GM19468 (cell line): ENCODE measurements around the gene PCMTD2.
"Not testable (repeated sequence)": the region's sequence is repeated elsewhere in the genome, so short reads cannot be mapped to it uniquely, and the experiment has no call there.

Source experiments
- ATAC-seq: cut with Tn5 transposase; IDR thresholded peaks from one replicate; pipeline ENCODE4 v1.9.1; 2021; ENCODE audit warnings: mild to moderate bottlenecking, moderate library complexity, moderate number of reproducible peaks; ENCODE audit not compliant: unreplicated experiment; ENCODE audit errors: extremely low read depth

Gene PCMTD2

GRCh38 chr20:64223526-64224067 lies 32.0 kb upstream of the PCMTD2 start:
- no peak for ATAC-seq

- ATAC-seq, result no peak
These were observed 31.0 kb upstream of the PCMTD2 start for GRCh38 chr20:64224351-64225170.

- ATAC-seq, result no peak
These were observed 30.4 kb upstream of the PCMTD2 start for GRCh38 chr20:64225171-64225595.

GRCh38 chr20:64225828-64226598 lies 29.5 kb upstream of the PCMTD2 start:
- ATAC-seq, result no peak

- ATAC-seq, result no peak
These were observed 28.6 kb upstream of the PCMTD2 start for GRCh38 chr20:64226686-64227580.

GRCh38 chr20:64228086-64228653 lies 27.4 kb upstream of the PCMTD2 start:
- ATAC-seq, result no peak

GRCh38 chr20:64228751-64229506 lies 26.6 kb upstream of the PCMTD2 start:
- ATAC-seq, result no peak

GRCh38 chr20:64229507-64230061 lies 26.0 kb upstream of the PCMTD2 start:
- no peak for ATAC-seq

- no peak for ATAC-seq
These were observed 24.9 kb upstream of the PCMTD2 start for GRCh38 chr20:64230461-64231145.

- ATAC-seq, result no peak
These were observed 23.7 kb upstream of the PCMTD2 start for GRCh38 chr20:64231621-64232550.

- no peak for ATAC-seq
These were observed 22.8 kb upstream of the PCMTD2 start for GRCh38 chr20:64232794-64233193.

- ATAC-seq, result no peak
These were observed 21.8 kb upstream of the PCMTD2 start for GRCh38 chr20:64233725-64234124.

GRCh38 chr20:64234291-64234791 lies 21.2 kb upstream of the PCMTD2 start:
- ATAC-seq, result no peak

GRCh38 chr20:64234921-64235565 lies 20.5 kb upstream of the PCMTD2 start:
- ATAC-seq, result not testable (repeated sequence)

GRCh38 chr20:64236137-64237088 lies 19.1 kb upstream of the PCMTD2 start:
- ATAC-seq, result no peak
